HEK293T (cell line): ENCODE data around the gene GPRC5C.

Experiments
- CTBP1 ChIP-seq: fragments of 450-650 bp; IDR thresholded peaks from 2 replicates; pipeline ENCODE4 v1.6.1; 2016; ENCODE audit warnings: borderline replicate concordance
- L3MBTL2 ChIP-seq: fragments of 450-650 bp; conservative IDR thresholded peaks from 2 replicates; pipeline ENCODE4 v1.6.1; 2016; ENCODE audit warnings: mild to moderate bottlenecking
- SP1 ChIP-seq: fragments of 450-650 bp; IDR thresholded peaks from 2 replicates; pipeline ENCODE4 v1.6.1; 2017

GRCh38 chr17:74391771-74392170 lies 40.1 kb upstream of the GPRC5C start:
- TF ChIP-seq CTBP1, result no peak
- TF ChIP-seq L3MBTL2, result no peak
- no peak for TF ChIP-seq SP1
